GM21515 (cell line): Measurements from ENCODE around the gene ELP2.
"Not testable (repeated sequence)": the region's sequence is repeated elsewhere in the genome, so short reads cannot be mapped to it uniquely, and the experiment has no call there.

Experiments
- ATAC-seq: cut with Tn5 transposase; IDR thresholded peaks from one replicate; pipeline ENCODE4 v1.9.1; 2021; ENCODE audit not compliant: unreplicated experiment

The ELP2 gene

DNA sequence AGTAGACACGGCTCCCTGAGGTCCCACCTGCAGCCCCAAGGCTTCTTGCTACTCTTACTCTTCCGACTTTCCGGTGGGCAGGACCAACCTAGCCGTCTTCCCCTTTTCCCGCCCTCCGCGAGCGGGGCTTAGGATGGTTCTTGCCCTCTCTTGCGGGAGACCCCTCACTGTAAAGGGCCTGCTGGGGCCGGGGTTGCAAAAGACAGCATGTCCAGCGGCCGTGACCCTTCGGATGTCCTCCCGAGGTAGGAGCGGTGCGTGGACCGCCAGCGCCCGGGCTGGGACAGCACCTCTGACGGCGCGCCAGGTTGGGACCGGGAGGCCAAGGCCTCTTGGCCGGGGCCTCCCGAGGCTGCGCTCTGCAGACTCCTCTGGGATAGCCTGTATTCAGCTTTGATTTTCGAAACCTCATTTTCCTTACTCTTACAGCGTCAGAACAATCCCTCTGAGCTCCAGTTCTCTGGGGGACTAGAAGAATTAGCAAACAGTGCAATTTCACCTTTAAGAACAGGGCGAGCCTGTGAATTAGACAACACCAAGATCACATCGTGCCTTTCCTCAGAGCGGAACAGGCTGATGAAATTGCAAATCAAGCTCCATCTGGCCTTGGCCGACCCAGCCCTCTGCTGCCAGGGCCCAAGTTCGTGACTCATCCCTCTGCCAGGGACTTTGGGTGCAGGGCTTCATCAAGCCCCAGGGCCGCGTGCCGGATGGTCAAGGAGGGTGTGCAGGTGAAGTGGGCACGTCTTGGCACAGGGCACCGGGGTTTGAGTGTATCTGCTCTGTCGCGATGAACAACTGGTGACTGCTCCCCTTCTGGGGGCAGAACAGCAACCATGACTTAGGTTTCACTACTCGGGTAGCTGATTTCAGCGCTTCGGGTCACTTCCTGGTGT lies 58.4 kb downstream of the ELP2 start:
- ATAC-seq, result no peak

GRCh38 chr18:36188916-36189315 lies 59.2 kb downstream of the ELP2 start:
- no peak for ATAC-seq

GRCh38 chr18:36189486-36189885 lies 59.8 kb downstream of the ELP2 start:
- no peak for ATAC-seq

DNA sequence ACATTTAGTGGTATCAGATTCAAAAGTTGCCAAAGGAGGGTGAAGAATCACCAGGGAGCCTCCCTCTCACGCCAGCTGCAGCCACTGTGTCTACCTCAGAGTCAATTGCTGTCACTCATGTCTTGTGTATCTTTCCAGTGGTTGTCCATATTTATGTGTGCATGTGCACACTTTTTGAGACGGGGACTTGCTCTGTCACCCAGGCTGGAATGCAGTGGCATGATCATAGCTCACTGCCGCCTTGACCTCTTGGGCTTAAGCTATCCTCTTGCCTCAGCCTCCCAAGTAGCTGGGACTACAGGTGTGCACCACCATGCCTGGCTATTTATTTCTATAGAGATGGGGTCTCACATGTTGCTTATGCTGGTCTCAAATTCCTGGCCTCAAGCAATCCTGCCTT lies 61.6 kb downstream of the ELP2 start:
- no peak for ATAC-seq

- ATAC-seq, result no peak
Observed at GRCh38 chr18:36191711-36192110, 62.0 kb downstream of the ELP2 start.

- ATAC-seq, result no peak
Observed at GRCh38 chr18:36194600-36195315, 65.1 kb downstream of the ELP2 start.

- no peak for ATAC-seq
Observed at GRCh38 chr18:36195427-36196122, 65.9 kb downstream of the ELP2 start.

DNA sequence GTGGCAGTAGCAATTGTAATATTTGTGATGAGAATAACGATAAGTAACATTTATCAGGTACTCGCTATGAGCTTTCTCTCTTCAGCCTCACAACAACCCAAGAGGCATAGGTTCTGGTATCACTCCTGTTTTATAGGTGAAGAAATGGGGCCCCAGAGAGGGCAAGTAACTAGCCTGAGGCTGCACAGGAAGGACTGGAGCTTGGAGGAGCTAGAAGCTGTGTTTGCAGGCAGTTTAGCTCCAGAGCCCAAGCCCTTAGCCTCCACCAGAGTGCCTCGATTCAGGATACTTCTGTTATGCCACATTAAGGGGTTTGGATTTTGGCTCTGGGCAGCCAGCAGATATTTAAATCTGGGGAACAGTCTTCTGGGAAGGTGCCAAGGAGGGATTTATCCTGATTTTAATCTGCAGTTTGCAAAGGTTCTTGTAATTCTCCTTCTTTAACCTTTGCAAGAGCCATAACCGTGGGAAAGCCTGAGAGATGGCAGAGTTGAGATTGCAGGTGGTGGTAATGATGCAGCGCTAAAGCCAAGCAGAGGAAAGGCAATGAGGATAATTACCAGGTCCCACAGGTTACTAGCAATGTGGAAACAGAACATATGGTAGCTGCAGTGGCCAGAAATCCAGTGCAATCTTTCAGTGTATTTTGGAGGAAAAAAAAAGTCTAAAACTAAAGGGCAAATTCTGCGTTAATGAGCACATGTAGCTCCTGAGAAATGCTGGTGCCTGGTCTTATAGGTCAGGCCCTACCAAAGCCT lies 66.7 kb downstream of the ELP2 start:
- ATAC-seq, result no peak

GRCh38 chr18:36197511-36198166 lies 67.9 kb downstream of the ELP2 start:
- ATAC-seq, result no peak

DNA sequence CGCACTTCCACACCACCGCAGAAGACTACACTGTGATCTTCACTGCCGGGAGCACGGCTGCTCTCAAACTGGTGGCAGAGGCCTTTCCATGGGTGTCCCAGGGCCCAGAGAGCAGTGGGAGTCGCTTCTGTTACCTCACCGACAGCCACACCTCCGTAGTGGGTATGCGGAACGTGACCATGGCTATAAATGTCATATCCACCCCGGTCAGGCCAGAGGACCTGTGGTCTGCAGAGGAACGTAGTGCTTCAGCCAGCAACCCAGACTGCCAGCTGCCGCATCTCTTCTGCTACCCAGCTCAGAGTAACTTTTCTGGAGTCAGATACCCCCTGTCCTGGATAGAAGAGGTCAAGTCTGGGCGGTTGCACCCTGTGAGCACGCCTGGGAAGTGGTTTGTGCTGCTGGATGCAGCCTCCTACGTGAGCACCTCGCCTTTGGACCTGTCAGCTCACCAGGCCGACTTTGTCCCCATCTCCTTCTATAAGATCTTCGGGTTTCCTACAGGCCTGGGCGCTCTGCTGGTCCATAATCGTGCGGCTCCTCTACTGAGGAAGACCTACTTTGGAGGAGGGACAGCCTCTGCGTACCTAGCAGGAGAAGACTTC lies 70.1 kb downstream of the ELP2 start:
- no peak for ATAC-seq

GRCh38 chr18:36200354-36200771 lies 70.7 kb downstream of the ELP2 start:
- no peak for ATAC-seq

- no peak for ATAC-seq
Observed at GRCh38 chr18:36201765-36202164, 72.1 kb downstream of the ELP2 start.

DNA sequence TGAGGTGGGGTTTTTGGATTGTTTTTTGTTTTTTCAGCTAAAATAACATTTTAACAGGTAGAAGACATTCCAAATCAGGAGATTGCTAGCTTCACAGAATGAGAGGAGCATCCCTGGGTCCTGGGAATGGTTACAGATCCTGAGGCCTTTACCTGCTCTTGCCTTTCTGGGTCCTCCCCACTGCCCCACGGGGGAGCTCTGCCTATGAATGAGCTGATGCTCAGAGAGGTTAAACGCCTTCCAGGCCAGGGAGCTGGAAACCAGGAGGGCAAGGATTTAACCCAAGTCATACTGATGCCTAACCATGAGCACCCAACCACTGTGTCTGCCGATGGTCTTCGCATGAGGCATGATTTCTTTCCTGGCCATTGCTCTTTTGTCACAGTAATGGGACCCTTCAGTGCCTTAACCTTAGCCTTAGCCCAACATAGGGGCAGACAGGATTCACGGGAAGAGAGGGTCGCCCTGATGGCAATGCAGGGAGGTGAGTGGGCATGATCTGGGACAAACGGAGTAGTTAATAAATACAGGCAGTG lies 73.7 kb downstream of the ELP2 start:
- no peak for ATAC-seq

GRCh38 chr18:36205166-36205565 lies 75.5 kb downstream of the ELP2 start:
- no peak for ATAC-seq

DNA sequence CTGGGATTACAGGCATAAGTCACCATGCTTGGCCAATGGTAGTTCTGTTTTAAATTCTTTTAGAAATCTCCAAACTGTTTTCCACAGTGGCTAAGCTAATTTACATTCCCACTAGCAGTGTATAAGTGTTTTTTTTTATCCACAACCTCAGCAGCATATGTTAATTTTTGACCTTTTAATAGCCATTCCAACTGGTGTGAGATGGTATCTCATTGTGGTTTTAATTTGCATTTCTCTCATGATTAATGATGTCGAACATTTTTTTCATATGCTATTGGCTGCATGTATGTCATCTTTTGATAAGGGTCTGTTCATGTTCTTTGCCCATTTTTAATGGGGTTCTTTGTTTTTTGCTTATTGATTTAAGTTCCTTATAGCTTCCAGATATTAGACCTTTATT lies 77.6 kb downstream of the ELP2 start:
- ATAC-seq, result no peak

DNA sequence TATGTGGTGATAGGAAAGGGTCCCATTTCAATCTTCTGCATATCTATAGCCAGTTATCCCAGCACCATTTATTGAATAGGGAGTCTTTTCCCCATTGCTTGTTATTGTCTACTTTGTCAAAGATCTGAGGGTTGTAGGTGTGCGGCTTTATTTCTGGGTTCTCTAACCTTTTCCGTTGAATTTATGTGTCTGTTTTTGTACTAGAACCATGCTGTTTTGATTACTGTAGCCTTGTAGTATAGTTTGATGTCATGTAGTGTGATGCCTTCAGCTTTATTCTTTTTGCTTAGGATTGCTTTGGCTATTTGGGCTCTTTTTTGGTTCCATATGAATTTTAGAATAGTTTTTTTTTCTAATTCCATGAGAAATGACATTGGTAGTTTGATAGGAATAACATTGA lies 78.3 kb downstream of the ELP2 start:
- ATAC-seq, result not testable (repeated sequence)

DNA sequence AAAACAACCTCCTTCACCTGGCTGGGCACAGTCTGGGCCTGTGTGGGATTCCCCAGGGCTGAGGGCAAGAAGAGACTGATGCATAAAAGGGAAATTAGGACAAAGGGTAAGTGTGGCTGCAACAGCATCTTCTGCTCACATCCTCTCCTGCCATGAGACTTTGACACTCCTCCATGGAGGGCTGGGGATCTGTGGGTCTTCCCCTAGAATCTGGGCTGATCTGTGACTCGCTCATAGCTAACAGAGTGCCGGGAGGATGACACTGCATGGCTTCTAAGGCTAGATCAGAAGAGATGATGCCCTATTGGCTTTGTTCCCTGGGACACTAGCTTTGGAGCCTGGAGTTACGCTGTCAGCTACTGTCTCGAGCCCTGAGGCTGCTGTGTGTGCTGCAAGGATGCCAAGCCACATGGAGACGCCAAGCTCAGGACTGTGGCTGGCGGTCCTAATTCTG lies 81.9 kb downstream of the ELP2 start:
- ATAC-seq, result no peak

GRCh38 chr18:36212301-36213171 lies 82.8 kb downstream of the ELP2 start:
- no peak for ATAC-seq

GRCh38 chr18:36214811-36215210 lies 85.1 kb downstream of the ELP2 start:
- ATAC-seq, result no peak
